Choroid plexus epithelial cell (primary cell): ENCODE measurements around the gene GRIFIN.

Experiments
- DNase-seq: peaks from one replicate; pipeline ENCODE4 v3.0.0-alpha.2; 2010; ENCODE audit warnings: low read depth
- H3K4me3 ChIP-seq: 2 replicates; pipeline ENCODE4 v1.5.1; 2011; ENCODE audit warnings: low read depth, mild to moderate bottlenecking, control low read depth, low read length, moderate library complexity
- CTCF ChIP-seq: conservative IDR thresholded peaks from 2 replicates; pipeline ENCODE4 v1.5.1; 2011; ENCODE audit warnings: low read depth, mild to moderate bottlenecking, control low read depth, inconsistent platforms, low read length, moderate library complexity

The GRIFIN gene

GRCh38 chr7:2445047-2445446 lies 31.2 kb downstream of the GRIFIN start:
- no peak for DNase-seq
- H3K4me3 ChIP-seq = no peak overlapping the region
- peak; percentile 7 for TF ChIP-seq CTCF

- DNase-seq = peak; percentile 81
- no peak for TF ChIP-seq CTCF
- no peak overlapping the region for H3K4me3 ChIP-seq
Observed at GRCh38 chr7:2444476-2444875, 31.7 kb downstream of the GRIFIN start.

GRCh38 chr7:2443491-2443890 lies 32.7 kb downstream of the GRIFIN start:
- TF ChIP-seq CTCF = no peak
- no peak overlapping the region for H3K4me3 ChIP-seq
- no peak for DNase-seq

- DNase-seq = no peak
- no peak for TF ChIP-seq CTCF
- no peak overlapping the region for H3K4me3 ChIP-seq
Observed at GRCh38 chr7:2441430-2442058, 34.7 kb downstream of the GRIFIN start.

GRCh38 chr7:2440608-2441245 lies 35.5 kb downstream of the GRIFIN start:
- TF ChIP-seq CTCF = no peak
- peak; percentile 30 for DNase-seq
- H3K4me3 ChIP-seq = no peak overlapping the region

- TF ChIP-seq CTCF = no peak
- no peak for DNase-seq
- no peak overlapping the region for H3K4me3 ChIP-seq
Observed at GRCh38 chr7:2438775-2439174, 37.4 kb downstream of the GRIFIN start.

- no peak for DNase-seq
- no peak overlapping the region for H3K4me3 ChIP-seq
- TF ChIP-seq CTCF = no peak
Observed at GRCh38 chr7:2438186-2438585, 38.0 kb downstream of the GRIFIN start.
